Measurements from ENCODE around the gene STXBP5L.

DNA sequence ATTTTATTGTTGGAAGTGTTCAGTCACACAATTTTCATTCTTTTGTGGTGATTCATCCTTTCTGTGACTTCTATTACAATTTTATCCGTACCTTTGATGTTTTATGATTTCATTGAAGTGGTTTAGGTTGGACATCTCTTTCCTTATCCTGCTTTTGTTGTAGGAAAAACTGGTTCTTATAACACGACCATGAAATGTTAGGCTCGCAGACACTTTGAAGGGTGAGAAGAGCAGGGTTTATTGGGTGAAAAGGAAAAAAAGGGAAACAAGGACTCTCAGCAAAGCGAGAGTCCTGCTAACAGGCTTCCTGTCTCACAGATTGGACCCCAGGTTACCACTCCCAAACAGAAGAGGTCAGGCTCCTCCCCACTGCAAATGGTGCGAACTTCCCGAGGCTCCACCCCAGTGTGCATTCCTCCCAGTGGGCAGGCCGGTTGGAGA is 257.4 kb downstream of the STXBP5L start:
- TF ChIP-seq ZNF423 (CRISPR knock-in tag; IDR thresholded peaks at IDR 0.05) (no peak), KAT7 (CRISPR knock-in tag; IDR thresholded peaks at IDR 0.05; ENCODE audit: borderline replicate concordance) (no peak), NR2C2 (CRISPR knock-in tag; IDR thresholded peaks at IDR 0.05) (no peak), RELA (CRISPR knock-in tag; IDR thresholded peaks at IDR 0.05; ENCODE audit: borderline replicate concordance) (no peak)
- TF ChIP-seq, protein P1, sequence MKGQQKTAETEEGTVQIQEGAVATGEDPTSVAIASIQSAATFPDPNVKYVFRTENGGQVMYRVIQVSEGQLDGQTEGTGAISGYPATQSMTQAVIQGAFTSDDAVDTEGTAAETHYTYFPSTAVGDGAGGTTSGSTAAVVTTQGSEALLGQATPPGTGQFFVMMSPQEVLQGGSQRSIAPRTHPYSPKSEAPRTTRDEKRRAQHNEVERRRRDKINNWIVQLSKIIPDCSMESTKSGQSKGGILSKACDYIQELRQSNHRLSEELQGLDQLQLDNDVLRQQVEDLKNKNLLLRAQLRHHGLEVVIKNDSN (CRISPR knock-in tag; IDR thresholded peaks at IDR 0.05) = no peak
- TF ChIP-seq, protein P2, sequence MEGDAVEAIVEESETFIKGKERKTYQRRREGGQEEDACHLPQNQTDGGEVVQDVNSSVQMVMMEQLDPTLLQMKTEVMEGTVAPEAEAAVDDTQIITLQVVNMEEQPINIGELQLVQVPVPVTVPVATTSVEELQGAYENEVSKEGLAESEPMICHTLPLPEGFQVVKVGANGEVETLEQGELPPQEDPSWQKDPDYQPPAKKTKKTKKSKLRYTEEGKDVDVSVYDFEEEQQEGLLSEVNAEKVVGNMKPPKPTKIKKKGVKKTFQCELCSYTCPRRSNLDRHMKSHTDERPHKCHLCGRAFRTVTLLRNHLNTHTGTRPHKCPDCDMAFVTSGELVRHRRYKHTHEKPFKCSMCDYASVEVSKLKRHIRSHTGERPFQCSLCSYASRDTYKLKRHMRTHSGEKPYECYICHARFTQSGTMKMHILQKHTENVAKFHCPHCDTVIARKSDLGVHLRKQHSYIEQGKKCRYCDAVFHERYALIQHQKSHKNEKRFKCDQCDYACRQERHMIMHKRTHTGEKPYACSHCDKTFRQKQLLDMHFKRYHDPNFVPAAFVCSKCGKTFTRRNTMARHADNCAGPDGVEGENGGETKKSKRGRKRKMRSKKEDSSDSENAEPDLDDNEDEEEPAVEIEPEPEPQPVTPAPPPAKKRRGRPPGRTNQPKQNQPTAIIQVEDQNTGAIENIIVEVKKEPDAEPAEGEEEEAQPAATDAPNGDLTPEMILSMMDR (IDR thresholded peaks at IDR 0.05) = no peak
- TF ChIP-seq, protein P3, sequence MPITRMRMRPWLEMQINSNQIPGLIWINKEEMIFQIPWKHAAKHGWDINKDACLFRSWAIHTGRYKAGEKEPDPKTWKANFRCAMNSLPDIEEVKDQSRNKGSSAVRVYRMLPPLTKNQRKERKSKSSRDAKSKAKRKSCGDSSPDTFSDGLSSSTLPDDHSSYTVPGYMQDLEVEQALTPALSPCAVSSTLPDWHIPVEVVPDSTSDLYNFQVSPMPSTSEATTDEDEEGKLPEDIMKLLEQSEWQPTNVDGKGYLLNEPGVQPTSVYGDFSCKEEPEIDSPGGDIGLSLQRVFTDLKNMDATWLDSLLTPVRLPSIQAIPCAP (CRISPR knock-in tag; IDR thresholded peaks at IDR 0.05) = no peak

Measured in WTC11 (cell line).